Ishikawa (cell line): ENCODE measurements around the gene AKAIN1.

Source experiments
- CREB1 ChIP-seq: IDR thresholded peaks from 2 replicates; pipeline ENCODE4 v1.6.1; 2012; ENCODE audit warnings: low read depth
- EGR1 ChIP-seq: IDR thresholded peaks from 2 replicates; pipeline ENCODE4 v1.6.1; 2012
- EP300 ChIP-seq: IDR thresholded peaks from 2 replicates; pipeline ENCODE4 v1.6.1; 2012; ENCODE audit warnings: borderline replicate concordance
- TAF1 ChIP-seq: IDR thresholded peaks from 2 replicates; pipeline ENCODE4 v1.6.1; 2012; ENCODE audit warnings: low read depth, mild to moderate bottlenecking
- YY1 ChIP-seq: IDR thresholded peaks from 2 replicates; pipeline ENCODE4 v1.6.1; 2012; ENCODE audit warnings: low read depth
- ZBTB7A ChIP-seq: IDR thresholded peaks from 2 replicates; pipeline ENCODE4 v1.6.1; 2012; ENCODE audit warnings: low read depth
- TF ChIP-seq, protein P1 (sequence below): IDR thresholded peaks from 2 replicates; pipeline ENCODE4 v1.6.1; 2012; ENCODE audit warnings: low read depth, mild to moderate bottlenecking
- TF ChIP-seq, protein P2 (sequence below): IDR thresholded peaks from 2 replicates; pipeline ENCODE4 v1.6.1; 2012

DNA sequence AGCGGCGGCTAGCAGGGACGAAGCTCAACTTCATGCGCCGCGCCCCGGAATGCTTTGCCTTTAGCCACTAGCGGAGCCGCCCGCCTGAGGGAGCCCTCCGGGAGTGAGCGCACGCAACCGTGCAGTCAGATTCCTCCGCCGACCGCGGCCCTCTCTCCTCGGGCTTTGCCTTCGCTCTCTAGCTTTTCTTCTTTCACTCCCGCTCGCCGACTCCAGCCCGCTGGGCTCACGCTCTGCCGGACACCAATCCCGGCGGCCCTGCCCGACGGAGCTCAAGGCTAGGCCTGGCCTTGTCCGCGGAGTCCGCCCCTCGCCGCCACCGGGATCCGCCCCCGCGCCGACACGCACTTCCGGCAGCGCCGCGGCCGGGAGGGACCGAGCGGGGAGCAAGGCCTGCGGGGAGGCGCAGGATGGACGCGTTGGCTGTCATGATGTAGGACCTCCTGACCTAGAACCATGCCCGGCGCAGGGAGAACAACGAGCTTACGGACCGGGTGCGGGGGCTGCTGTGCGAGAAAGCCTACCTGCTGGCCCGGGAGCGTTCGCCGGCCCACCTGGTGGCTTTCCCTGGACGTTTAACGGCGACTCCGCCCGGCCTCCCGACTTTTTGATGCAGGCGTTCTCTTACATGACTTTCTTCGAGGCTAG, 40.8 kb upstream of the AKAIN1 start:
- TF ChIP-seq, protein P1, sequence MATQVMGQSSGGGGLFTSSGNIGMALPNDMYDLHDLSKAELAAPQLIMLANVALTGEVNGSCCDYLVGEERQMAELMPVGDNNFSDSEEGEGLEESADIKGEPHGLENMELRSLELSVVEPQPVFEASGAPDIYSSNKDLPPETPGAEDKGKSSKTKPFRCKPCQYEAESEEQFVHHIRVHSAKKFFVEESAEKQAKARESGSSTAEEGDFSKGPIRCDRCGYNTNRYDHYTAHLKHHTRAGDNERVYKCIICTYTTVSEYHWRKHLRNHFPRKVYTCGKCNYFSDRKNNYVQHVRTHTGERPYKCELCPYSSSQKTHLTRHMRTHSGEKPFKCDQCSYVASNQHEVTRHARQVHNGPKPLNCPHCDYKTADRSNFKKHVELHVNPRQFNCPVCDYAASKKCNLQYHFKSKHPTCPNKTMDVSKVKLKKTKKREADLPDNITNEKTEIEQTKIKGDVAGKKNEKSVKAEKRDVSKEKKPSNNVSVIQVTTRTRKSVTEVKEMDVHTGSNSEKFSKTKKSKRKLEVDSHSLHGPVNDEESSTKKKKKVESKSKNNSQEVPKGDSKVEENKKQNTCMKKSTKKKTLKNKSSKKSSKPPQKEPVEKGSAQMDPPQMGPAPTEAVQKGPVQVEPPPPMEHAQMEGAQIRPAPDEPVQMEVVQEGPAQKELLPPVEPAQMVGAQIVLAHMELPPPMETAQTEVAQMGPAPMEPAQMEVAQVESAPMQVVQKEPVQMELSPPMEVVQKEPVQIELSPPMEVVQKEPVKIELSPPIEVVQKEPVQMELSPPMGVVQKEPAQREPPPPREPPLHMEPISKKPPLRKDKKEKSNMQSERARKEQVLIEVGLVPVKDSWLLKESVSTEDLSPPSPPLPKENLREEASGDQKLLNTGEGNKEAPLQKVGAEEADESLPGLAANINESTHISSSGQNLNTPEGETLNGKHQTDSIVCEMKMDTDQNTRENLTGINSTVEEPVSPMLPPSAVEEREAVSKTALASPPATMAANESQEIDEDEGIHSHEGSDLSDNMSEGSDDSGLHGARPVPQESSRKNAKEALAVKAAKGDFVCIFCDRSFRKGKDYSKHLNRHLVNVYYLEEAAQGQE, result no peak
- no peak for TF ChIP-seq ZBTB7A
- no peak for TF ChIP-seq EGR1
- TF ChIP-seq TAF1, result no peak
- no peak for TF ChIP-seq CREB1
- no peak for TF ChIP-seq EP300
- TF ChIP-seq, protein P2, sequence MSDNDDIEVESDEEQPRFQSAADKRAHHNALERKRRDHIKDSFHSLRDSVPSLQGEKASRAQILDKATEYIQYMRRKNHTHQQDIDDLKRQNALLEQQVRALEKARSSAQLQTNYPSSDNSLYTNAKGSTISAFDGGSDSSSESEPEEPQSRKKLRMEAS, result no peak
- no peak for TF ChIP-seq YY1
